Left hindlimb (tissue), 1 donor: ENCODE data around the gene ARHGAP36.

Source experiments
- DNase-seq: peaks from one replicate; pipeline ENCODE4 v3.0.0-alpha.2; 2018

Gene ARHGAP36

GRCh38 chrX:131058136-131058868, at the start of gene ARHGAP36:
Gene ARHGAP36 (plus strand): TSS chrX:131058346. CDS start chrX:131081666, 23,320 bp downstream.
- no peak for DNase-seq

GRCh38 chrX:131010186-131010585, 48.0 kb upstream of the ARHGAP36 start:
- DNase-seq: no peak

- DNase-seq: no peak
Measured at GRCh38 chrX:131025336-131025735, 32.8 kb upstream of the ARHGAP36 start.

- DNase-seq: no peak
Measured at GRCh38 chrX:131032354-131033230, 25.6 kb upstream of the ARHGAP36 start.

- DNase-seq: no peak
Measured at GRCh38 chrX:131034063-131034462, 24.1 kb upstream of the ARHGAP36 start.

- no peak for DNase-seq
Measured at GRCh38 chrX:131040781-131041180, 17.4 kb upstream of the ARHGAP36 start.

GRCh38 chrX:131041667-131042066, 16.5 kb upstream of the ARHGAP36 start:
- no peak for DNase-seq

GRCh38 chrX:131045726-131046125, 12.4 kb upstream of the ARHGAP36 start:
- no peak for DNase-seq

- no peak for DNase-seq
Measured at GRCh38 chrX:131046596-131046995, 11.6 kb upstream of the ARHGAP36 start.

- no peak for DNase-seq
Measured at GRCh38 chrX:131047180-131047579, 11.0 kb upstream of the ARHGAP36 start.

- no peak for DNase-seq
Measured at GRCh38 chrX:131053076-131053475, 5.1 kb upstream of the ARHGAP36 start.

GRCh38 chrX:131054906-131055305, 3.2 kb upstream of the ARHGAP36 start:
- no peak for DNase-seq

- no peak for DNase-seq
Measured at GRCh38 chrX:131057706-131058105, 440 bp upstream of the ARHGAP36 start.

- no peak for DNase-seq
Measured at GRCh38 chrX:131059246-131059645, 1.1 kb downstream of the ARHGAP36 start.

GRCh38 chrX:131060147-131060546, 2.0 kb downstream of the ARHGAP36 start:
- DNase-seq: no peak

GRCh38 chrX:131061306-131061705, 3.2 kb downstream of the ARHGAP36 start:
- no peak for DNase-seq

- no peak for DNase-seq
Measured at GRCh38 chrX:131063613-131064012, 5.5 kb downstream of the ARHGAP36 start.

GRCh38 chrX:131066237-131066636, 8.1 kb downstream of the ARHGAP36 start:
- DNase-seq: no peak

GRCh38 chrX:131067216-131067615, 9.1 kb downstream of the ARHGAP36 start:
- DNase-seq: no peak

- no peak for DNase-seq
Measured at GRCh38 chrX:131067846-131068745, 9.9 kb downstream of the ARHGAP36 start.

GRCh38 chrX:131068945-131069719, 11.0 kb downstream of the ARHGAP36 start:
- DNase-seq: no peak
